ENCODE data around the gene DYNC1H1. TPM values are rescaled to one million over a fixed set of nuclear protein-coding genes. Genes with fewer than 3 reads are reported as not detected.

Gene DYNC1H1
- total and polyA plus RNA-seq, 3 donors from 2014 or later, result 313 to 691 (median 538) TPM

GRCh38 chr14:102020058-102020971 is 55.9 kb downstream of the DYNC1H1 start:
- Histone ChIP-seq H3K9me3 (no peaks in the 10 kb centered on the region), H3K4me1 (no peaks in the 10 kb centered on the region), H3K4me3 (no peak overlapping the region), H3K27me3 (no peaks in the 10 kb centered on the region), H3K36me3 (ENCODE audit: low read depth, missing control alignments) (no peaks in the 10 kb centered on the region), H3K27ac (no peak overlapping the region)
- DNase-seq, result no peak
- TF ChIP-seq CTCF (IDR thresholded peaks at IDR 0.05) (no peak), POLR2A (IDR thresholded peaks at IDR 0.05) (no peak)
- intact Hi-C loops (cut with DNase I; ENCODE audit: low total_unique reads), result no loop called here
- WGBS, 2 donors, result 89 to 92% methylated on average over 13 of the region's 13 CpGs

DNA sequence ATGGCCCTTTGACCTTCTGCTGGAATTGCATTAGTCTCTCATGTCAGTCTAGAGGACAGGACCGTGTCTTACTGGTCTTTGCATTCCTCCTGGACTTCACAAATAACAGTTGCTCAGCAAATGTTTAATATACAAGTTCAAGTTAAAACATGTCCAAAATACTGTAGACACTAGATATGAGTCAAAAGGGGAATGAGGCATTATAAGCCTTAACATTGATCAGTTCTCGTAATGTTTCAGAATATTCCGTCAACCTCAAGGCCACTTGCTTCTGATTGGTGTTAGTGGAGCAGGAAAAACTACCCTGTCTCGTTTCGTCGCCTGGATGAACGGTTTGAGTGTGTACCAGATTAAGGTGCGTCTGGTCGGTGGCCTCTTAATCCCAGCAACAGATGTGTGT is 62.6 kb downstream of the DYNC1H1 start:
- H3K27ac ChIP-seq, result no peak overlapping the region
- intact Hi-C loops (cut with DNase I; ENCODE audit: low total_unique reads), result no loop called here
- no peaks in the 10 kb centered on the region for H3K4me1 ChIP-seq
- TF ChIP-seq POLR2A (IDR thresholded peaks at IDR 0.05) (no peak), CTCF (IDR thresholded peaks at IDR 0.05) (no peak)
- H3K9me3 ChIP-seq, result no peaks in the 10 kb centered on the region
- no peaks in the 10 kb centered on the region for H3K27me3 ChIP-seq
- H3K4me3 ChIP-seq, result no peak overlapping the region
- H3K36me3 ChIP-seq (ENCODE audit: low read depth, missing control alignments), result no peaks in the 10 kb centered on the region
- no peak for DNase-seq
- WGBS, 2 donors, result 94 to 95% methylated on average over 9 of the region's 9 CpGs

- WGBS, 2 donors, result 94 to 96% methylated on average over 6 of the region's 6 CpGs
- H3K4me1 ChIP-seq, result no peaks in the 10 kb centered on the region
- TF ChIP-seq POLR2A (IDR thresholded peaks at IDR 0.05) (no peak), CTCF (IDR thresholded peaks at IDR 0.05) (no peak)
- no peaks in the 10 kb centered on the region for H3K36me3 ChIP-seq (ENCODE audit: low read depth, missing control alignments)
- no peaks in the 10 kb centered on the region for H3K27me3 ChIP-seq
- no peak overlapping the region for H3K27ac ChIP-seq
- H3K9me3 ChIP-seq, result no peaks in the 10 kb centered on the region
- H3K4me3 ChIP-seq, result no peak overlapping the region
- DNase-seq, result no peak
- intact Hi-C loops (cut with DNase I; ENCODE audit: low total_unique reads), result no loop called here
These were observed 63.6 kb downstream of the DYNC1H1 start for GRCh38 chr14:102027951-102028350.

- 81 to 82% methylated on average over 3 of the region's 3 CpGs for WGBS, 2 donors
- H3K27me3 ChIP-seq, result no peaks in the 10 kb centered on the region
- intact Hi-C loops (cut with DNase I; ENCODE audit: low total_unique reads), result no loop called here
- DNase-seq, result no peak
- H3K36me3 ChIP-seq (ENCODE audit: low read depth, missing control alignments), result no peaks in the 10 kb centered on the region
- no peaks in the 10 kb centered on the region for H3K9me3 ChIP-seq
- no peak for TF ChIP-seq CTCF (IDR thresholded peaks at IDR 0.05)
- no peak for TF ChIP-seq POLR2A (IDR thresholded peaks at IDR 0.05)
- no peak overlapping the region for H3K4me3 ChIP-seq
- no peaks in the 10 kb centered on the region for H3K4me1 ChIP-seq
- H3K27ac ChIP-seq, result no peak overlapping the region
These were observed 64.4 kb downstream of the DYNC1H1 start for GRCh38 chr14:102028733-102029132.

DNA sequence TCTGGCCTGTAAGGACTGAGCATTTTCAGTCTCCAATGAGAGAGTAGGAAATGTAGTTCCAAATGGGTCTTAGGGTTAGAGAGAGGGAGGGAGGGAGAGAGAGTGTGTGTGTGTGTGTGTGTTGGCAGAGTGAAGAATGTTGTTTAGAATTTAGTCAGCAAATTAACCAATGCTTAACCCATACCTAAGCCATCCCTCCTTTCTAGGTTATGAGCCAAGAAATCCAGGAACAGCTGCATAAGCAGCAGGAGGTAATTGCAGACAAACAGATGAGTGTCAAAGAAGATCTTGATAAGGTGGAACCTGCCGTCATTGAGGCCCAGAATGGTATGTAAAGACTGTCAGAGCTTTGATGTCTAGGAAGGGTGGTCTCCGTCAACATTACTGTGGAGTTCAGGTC is 65.6 kb downstream of the DYNC1H1 start:
- Histone ChIP-seq H3K27ac (no peak overlapping the region), H3K36me3 (ENCODE audit: low read depth, missing control alignments) (no peaks in the 10 kb centered on the region), H3K4me3 (no peak overlapping the region), H3K27me3 (no peaks in the 10 kb centered on the region), H3K4me1 (no peaks in the 10 kb centered on the region), H3K9me3 (no peaks in the 10 kb centered on the region)
- TF ChIP-seq POLR2A (IDR thresholded peaks at IDR 0.05), result no peak
- no peak for TF ChIP-seq CTCF (IDR thresholded peaks at IDR 0.05)
- intact Hi-C loops (cut with DNase I; ENCODE audit: low total_unique reads), result no loop called here
- no peak for DNase-seq
- WGBS, 2 donors, result 64 to 67% methylated on average over 2 of the region's 2 CpGs
